ENCODE data around the gene L2HGDH.

Gene L2HGDH

DNA sequence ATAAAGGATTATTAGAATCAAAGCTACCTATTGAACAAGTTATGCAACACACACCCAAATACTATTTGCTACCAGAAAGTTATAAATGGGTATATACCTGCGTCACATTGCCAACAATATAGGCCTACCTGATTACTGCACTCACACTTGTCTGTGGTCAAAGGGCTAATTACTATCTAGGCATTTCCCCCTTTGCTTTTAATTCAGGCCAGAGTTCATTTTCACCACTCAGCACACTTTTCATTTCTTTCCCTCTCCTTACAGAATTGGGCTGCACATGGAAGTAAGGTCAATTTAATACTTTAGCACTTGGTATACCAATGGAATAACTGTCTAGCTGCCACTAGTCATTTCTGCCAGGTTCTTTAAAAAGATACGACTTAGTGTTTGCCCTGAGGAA, 82.3 kb downstream of the L2HGDH start:
- DNase-seq (ENCODE audit: low read depth), result no peak

DNA sequence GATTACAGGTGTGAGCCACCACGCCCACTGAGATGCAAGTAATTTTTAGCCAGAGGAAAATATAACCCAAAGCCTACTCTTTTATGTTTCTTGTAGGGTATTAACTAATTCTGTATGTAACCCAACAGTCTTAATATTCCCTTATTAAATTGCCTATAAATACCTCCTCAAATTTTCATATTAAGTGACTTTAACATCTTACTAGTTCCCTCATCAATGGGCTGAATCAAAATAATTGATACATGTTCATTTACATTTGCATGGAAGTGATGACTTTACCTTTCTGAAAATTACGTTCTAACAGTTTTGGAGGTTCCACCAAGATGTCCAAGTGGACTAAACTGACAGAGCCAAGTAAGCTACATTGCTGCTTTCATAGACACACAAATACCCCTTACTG, 83.7 kb downstream of the L2HGDH start:
- no peak for DNase-seq (ENCODE audit: low read depth)

GRCh38 chr14:50225974-50226297, 86.1 kb downstream of the L2HGDH start:
- no peak for DNase-seq (ENCODE audit: low read depth)

DNA sequence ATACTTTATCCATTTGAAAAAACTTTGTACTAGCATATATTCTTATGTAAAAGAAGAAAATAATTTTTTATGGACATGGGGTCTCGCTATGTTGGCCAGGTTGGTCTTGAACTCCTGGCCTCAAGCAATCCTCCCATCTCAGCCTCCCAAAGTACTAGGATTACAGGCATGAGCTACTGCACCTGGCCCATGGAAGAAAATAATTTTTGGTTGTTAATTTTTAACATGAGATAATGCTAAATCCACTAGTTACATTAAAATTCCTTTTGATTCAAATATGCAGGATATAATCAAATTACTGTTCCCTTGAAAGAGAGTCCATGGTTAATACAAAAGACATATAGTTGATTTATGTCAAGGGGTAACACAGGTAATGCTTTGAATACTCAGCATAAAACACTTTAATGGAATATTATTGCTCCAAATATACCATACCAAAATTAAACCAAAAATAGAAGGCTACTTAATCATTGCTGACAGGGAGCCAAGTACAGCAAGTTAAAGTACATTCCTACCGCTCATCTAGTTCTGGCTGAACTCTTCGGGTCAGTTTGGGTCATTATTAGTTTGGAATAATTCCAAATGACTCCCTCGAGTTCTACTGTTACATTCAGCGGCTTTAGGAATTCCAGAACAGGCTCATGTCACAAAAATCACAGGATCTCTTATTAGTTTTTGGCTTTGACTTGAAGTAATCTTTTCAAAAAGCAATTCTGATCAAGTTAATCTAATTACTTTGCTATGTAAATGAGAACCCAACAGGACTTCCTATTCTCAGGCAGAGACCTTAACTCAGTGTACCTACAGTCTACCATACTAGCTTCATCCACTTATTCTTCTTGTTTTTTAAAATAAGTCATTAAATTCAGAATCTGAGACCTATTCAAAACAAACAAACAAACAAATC, 86.7 kb downstream of the L2HGDH start:
- no peak for DNase-seq (ENCODE audit: low read depth)

GRCh38 chr14:50222055-50222613, 89.9 kb downstream of the L2HGDH start:
- DNase-seq (ENCODE audit: low read depth), result no peak

DNA sequence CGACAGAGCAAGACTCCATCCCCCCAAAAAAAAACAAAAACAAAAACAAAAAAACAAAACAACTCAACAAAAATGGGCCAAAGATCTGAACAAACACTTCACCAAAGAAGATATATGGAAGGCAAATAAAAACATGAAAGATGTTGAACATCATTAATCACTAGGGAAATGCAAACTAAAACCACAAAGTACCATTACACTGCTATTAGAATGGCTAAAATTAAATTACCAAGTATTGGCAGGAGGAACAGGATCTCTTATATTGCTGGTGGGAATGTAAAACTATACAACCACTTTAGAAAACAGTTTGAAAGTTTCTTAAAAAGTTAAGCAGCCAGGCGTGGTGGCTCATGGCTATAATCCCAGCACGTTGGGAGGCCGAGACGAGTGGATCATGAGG, 93.5 kb downstream of the L2HGDH start:
- no peak for DNase-seq (ENCODE audit: low read depth)

DNA sequence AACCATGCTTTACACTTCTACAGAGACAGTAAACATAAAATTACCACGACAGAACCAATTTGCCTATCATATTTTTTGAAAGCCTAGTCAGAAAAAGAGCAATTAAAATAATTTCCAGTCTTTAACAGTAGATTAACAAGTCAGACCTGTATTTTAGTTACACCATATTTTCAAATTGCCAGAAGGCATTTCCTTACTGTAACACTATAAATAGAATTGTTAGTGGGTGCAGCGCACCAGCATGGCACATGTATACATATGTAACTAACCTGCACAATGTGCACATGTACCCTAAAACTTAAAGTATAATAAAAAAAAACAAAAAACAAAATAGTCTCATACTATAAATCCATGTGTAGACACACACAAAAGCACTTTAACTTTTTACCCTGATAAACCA, 96.6 kb downstream of the L2HGDH start:
- DNase-seq (ENCODE audit: low read depth), result no peak

DNA sequence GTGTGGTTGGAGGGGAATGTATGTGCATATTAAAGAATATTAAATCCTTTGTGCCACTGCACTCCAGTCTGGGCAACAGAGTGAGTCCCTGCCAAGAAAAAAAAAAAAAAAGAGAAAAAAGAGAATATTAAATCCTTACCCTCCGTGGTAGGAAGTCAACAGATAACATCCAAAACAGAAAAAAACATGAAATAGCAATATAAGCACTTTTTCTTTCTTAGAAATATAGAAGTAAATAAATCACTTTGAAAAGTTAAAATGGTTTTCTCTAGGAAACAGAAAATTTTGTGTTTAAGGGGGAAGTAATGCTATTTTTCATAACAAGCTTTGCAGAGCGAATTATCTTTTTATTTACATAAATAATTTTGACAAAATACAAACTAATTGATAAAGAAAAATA, 98.2 kb downstream of the L2HGDH start:
- no peak for DNase-seq (ENCODE audit: low read depth)

GRCh38 chr14:50212726-50213125, 99.3 kb downstream of the L2HGDH start:
- DNase-seq (ENCODE audit: low read depth), result no peak

DNA sequence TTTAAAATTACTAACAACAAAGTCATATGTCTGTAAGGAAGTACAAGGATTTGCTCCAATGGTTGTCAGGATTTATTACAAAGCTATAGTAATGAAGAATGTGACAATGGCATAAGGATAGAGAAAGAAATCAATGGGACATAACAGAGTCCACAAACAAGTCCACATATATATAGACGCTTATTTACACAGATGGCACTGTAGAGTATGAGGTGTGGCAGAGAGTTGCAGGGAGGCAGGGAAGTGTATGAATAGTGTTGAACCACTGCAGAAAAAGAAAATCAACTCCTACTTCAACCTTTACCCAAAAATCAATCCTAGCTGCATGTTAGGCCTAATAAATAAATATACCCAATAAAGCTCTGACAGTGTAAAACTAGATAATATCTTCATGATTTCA, 102.0 kb downstream of the L2HGDH start:
- no peak for DNase-seq (ENCODE audit: low read depth)

GRCh38 chr14:50198499-50198898, 113.5 kb downstream of the L2HGDH start:
- no peak for DNase-seq (ENCODE audit: low read depth)

GRCh38 chr14:50191499-50191898, 120.5 kb downstream of the L2HGDH start:
- DNase-seq (ENCODE audit: low read depth), result no peak

All from stimulated activated CD8-positive, alpha-beta memory T cell treated with anti-CD3 and anti-CD28 coated beads, Interleukin-12 subunit alpha, Interleukin-12 subunit beta, amount 100 ng/mL, for 1 hour (primary cell).